ENCODE results near the gene GRP. TPM values are rescaled to one million over a fixed set of nuclear protein-coding genes. Genes with fewer than 3 reads are reported as not detected.

The GRP gene
- total RNA-seq: not detected in 2 replicates

DNA sequence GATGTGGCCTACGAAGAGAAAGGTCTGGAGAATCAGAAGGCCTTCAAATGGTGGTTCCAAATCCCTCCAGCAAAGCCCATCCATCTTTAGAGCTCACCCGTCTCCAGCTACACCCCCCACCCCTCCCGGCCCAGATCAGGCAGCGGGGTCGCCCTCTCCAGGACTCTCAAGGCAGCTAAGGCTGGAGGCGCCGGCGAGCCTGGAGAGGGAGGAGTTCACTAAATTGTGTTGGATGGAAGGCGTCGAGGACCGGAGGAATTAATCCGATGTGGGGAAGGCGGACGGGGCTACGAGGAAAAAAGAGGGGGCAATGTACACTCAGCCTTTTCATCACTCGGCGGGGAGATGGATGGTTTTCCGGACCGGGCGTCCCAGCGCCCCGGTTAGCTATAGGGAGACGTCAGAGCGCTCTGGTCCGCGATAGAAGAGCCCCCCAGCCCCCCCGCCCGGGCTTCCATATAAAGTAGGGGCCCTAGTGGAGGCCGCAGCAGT, at the start of gene GRP:
Gene GRP, plus strand, starts transcription at position 487 of the 492 bp plus-strand sequence. CDS start 108 bp downstream, outside the sequence.
- DNase-seq: no peak
- peaks cover 14% of the 10 kb centered on the region for H3K4me1 Mint-ChIP-seq
- POLR2A ChIA-PET: interaction anchor here (0.6 kb wide), 1 partner anchor 78 kb away, joined by 3 read pairs; no protein-coding TSS in a partner anchor
- H3K4me3 Mint-ChIP-seq: peak within 1 kb of the TSS; percentile 29
- no peak within 1 kb of the TSS for H3K27ac Mint-ChIP-seq
- intact Hi-C loops (cut with micrococcal nuclease): loop anchor here (5.0 kb wide), 1 partner anchor 137 kb away; no protein-coding TSS in a partner anchor
- no peaks in the 10 kb centered on the region for H3K9me3 Mint-ChIP-seq
- no peaks in the 10 kb centered on the region for H3K36me3 Mint-ChIP-seq (ENCODE audit: low read depth)
- peaks cover 57% of the 10 kb centered on the region for H3K27me3 Mint-ChIP-seq
- ATAC-seq (ENCODE audit: low read depth): no peak
- TF ChIP-seq CTCF (IDR thresholded peaks at IDR 0.05): no peak
- CTCF ChIA-PET: no interaction called here

GRCh38 chr18:59172664-59173249, 47.2 kb upstream of the GRP start:
- DNase-seq: no peak
- H3K4me3 Mint-ChIP-seq: no peak overlapping the region
- POLR2A ChIA-PET: no interaction called here
- H3K4me1 Mint-ChIP-seq: no peaks in the 10 kb centered on the region
- peaks cover 21% of the 10 kb centered on the region for H3K9me3 Mint-ChIP-seq
- no peaks in the 10 kb centered on the region for H3K36me3 Mint-ChIP-seq (ENCODE audit: low read depth)
- intact Hi-C loops (cut with micrococcal nuclease): no loop called here
- H3K27ac Mint-ChIP-seq: no peak overlapping the region
- CTCF ChIA-PET: no interaction called here
- TF ChIP-seq CTCF (IDR thresholded peaks at IDR 0.05): no peak
- peaks cover 18% of the 10 kb centered on the region for H3K27me3 Mint-ChIP-seq
- ATAC-seq (ENCODE audit: low read depth): no peak

- POLR2A ChIA-PET: interaction anchor here (0.7 kb wide), 1 partner anchor 1171 kb away, joined by 3 read pairs; no protein-coding TSS in a partner anchor
- DNase-seq (no peak), ATAC-seq (ENCODE audit: low read depth) (no peak)
- Mint-ChIP-seq H3K27ac (no peak overlapping the region), H3K4me3 (no peak overlapping the region), H3K4me1 (no peaks in the 10 kb centered on the region), H3K27me3 (peaks cover 22% of the 10 kb centered on the region), H3K9me3 (peaks cover 14% of the 10 kb centered on the region), H3K36me3 (ENCODE audit: low read depth) (no peaks in the 10 kb centered on the region)
- intact Hi-C loops (cut with micrococcal nuclease): no loop called here
- CTCF ChIA-PET: no interaction called here
- TF ChIP-seq CTCF (IDR thresholded peaks at IDR 0.05): no peak
Measured at GRCh38 chr18:59177485-59177884, 42.5 kb upstream of the GRP start.

GRCh38 chr18:59180150-59180845, 39.7 kb upstream of the GRP start:
- H3K27me3 Mint-ChIP-seq: peaks cover 21% of the 10 kb centered on the region
- no peaks in the 10 kb centered on the region for H3K36me3 Mint-ChIP-seq (ENCODE audit: low read depth)
- TF ChIP-seq CTCF (IDR thresholded peaks at IDR 0.05): no peak
- ATAC-seq (ENCODE audit: low read depth) (no peak), DNase-seq (no peak)
- intact Hi-C loops (cut with micrococcal nuclease): no loop called here
- ChIA-PET CTCF (no interaction called here), POLR2A (no interaction called here)
- no peak overlapping the region for H3K27ac Mint-ChIP-seq
- H3K4me1 Mint-ChIP-seq: no peaks in the 10 kb centered on the region
- no peaks in the 10 kb centered on the region for H3K9me3 Mint-ChIP-seq
- H3K4me3 Mint-ChIP-seq: no peak overlapping the region

- ATAC-seq (ENCODE audit: low read depth): no peak
- H3K27ac Mint-ChIP-seq: no peak overlapping the region
- H3K4me3 Mint-ChIP-seq: no peak overlapping the region
- H3K27me3 Mint-ChIP-seq: peaks cover 16% of the 10 kb centered on the region
- intact Hi-C loops (cut with micrococcal nuclease): no loop called here
- no peaks in the 10 kb centered on the region for H3K9me3 Mint-ChIP-seq
- POLR2A ChIA-PET: no interaction called here
- H3K36me3 Mint-ChIP-seq (ENCODE audit: low read depth): no peaks in the 10 kb centered on the region
- CTCF ChIA-PET: no interaction called here
- no peak for TF ChIP-seq CTCF (IDR thresholded peaks at IDR 0.05)
- DNase-seq: no peak
- H3K4me1 Mint-ChIP-seq: no peaks in the 10 kb centered on the region
Measured at GRCh38 chr18:59182673-59183072, 37.3 kb upstream of the GRP start.
